Eye (tissue), 1 donor: Measurements from ENCODE around the gene PIEZO2.

ENCODE experiments used
- DNase-seq: peaks from one replicate; pipeline ENCODE4 v3.0.0-alpha.2; 2015

The PIEZO2 gene

GRCh38 chr18:10718809-10719208, 430.6 kb downstream of the PIEZO2 start:
- no peak for DNase-seq

GRCh38 chr18:10715791-10716190, 433.6 kb downstream of the PIEZO2 start:
- DNase-seq = no peak

- no peak for DNase-seq
Measured at GRCh38 chr18:10713409-10713808, 436.0 kb downstream of the PIEZO2 start.

GRCh38 chr18:10707294-10707693, 442.1 kb downstream of the PIEZO2 start:
- no peak for DNase-seq

GRCh38 chr18:10705786-10706185, 443.6 kb downstream of the PIEZO2 start:
- DNase-seq = no peak

- no peak for DNase-seq
Measured at GRCh38 chr18:10705291-10705690, 444.1 kb downstream of the PIEZO2 start.

GRCh38 chr18:10702206-10702605, 447.2 kb downstream of the PIEZO2 start:
- DNase-seq = no peak

- no peak for DNase-seq
Measured at GRCh38 chr18:10690366-10690765, 459.0 kb downstream of the PIEZO2 start.

GRCh38 chr18:10690035-10690329, 459.4 kb downstream of the PIEZO2 start:
- DNase-seq = no peak

- DNase-seq = peak; percentile 12
Measured at GRCh38 chr18:10689236-10690034, 459.9 kb downstream of the PIEZO2 start.

- DNase-seq = no peak
Measured at GRCh38 chr18:10688766-10689165, 460.6 kb downstream of the PIEZO2 start.

GRCh38 chr18:10687161-10687925, 462.0 kb downstream of the PIEZO2 start:
- no peak for DNase-seq

GRCh38 chr18:10686308-10686707, 463.1 kb downstream of the PIEZO2 start:
- DNase-seq = no peak

- peak; percentile 15 for DNase-seq
Measured at GRCh38 chr18:10685484-10685883, 463.9 kb downstream of the PIEZO2 start.

GRCh38 chr18:10682368-10682714, 467.0 kb downstream of the PIEZO2 start:
- no peak for DNase-seq

- DNase-seq = no peak
Measured at GRCh38 chr18:10681581-10682367, 467.6 kb downstream of the PIEZO2 start.

GRCh38 chr18:10680271-10680596, 469.1 kb downstream of the PIEZO2 start:
- DNase-seq = no peak

- DNase-seq = no peak
Measured at GRCh38 chr18:10679557-10680270, 469.7 kb downstream of the PIEZO2 start.

- no peak for DNase-seq
Measured at GRCh38 chr18:10671441-10671840, 477.9 kb downstream of the PIEZO2 start.

GRCh38 chr18:10670856-10671255, 478.5 kb downstream of the PIEZO2 start:
- no peak for DNase-seq

GRCh38 chr18:10669441-10670100, 479.8 kb downstream of the PIEZO2 start:
- no peak for DNase-seq

GRCh38 chr18:10663750-10664149, 485.6 kb downstream of the PIEZO2 start:
- no peak for DNase-seq

- DNase-seq = no peak
Measured at GRCh38 chr18:10661317-10661716, 488.1 kb downstream of the PIEZO2 start.
